ENCODE measurements around the gene ERFL. TPM values are rescaled to one million over a fixed set of nuclear protein-coding genes. Genes with fewer than 3 reads are reported as not detected.

Gene ERFL
- total RNA-seq, 1 donor from 2014 or later = not detected

DNA sequence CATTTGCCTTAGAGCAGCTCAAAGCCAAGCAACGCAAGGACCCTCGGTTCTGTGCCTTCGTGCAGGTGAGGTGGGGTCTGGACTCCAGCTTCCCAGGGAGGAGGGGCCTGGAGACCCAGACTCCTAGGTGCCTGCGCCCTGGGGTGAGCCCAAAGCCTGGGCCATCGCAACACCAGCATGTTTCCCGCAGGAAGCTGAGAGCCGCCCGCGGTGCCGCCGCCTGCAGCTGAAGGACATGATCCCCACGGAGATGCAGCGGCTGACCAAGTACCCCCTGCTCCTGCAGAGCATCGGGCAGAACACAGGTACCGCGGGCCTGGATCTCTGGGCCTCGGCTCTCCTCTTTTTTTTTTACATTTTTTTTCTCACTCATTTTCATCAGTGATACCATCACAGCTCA lies 25.7 kb downstream of the ERFL start:
- no peak for DNase-seq (ENCODE audit: low read depth)
- H3K4me3 ChIP-seq (ENCODE audit: low read depth, low read length) = no peak overlapping the region
- TF ChIP-seq, protein P1, sequence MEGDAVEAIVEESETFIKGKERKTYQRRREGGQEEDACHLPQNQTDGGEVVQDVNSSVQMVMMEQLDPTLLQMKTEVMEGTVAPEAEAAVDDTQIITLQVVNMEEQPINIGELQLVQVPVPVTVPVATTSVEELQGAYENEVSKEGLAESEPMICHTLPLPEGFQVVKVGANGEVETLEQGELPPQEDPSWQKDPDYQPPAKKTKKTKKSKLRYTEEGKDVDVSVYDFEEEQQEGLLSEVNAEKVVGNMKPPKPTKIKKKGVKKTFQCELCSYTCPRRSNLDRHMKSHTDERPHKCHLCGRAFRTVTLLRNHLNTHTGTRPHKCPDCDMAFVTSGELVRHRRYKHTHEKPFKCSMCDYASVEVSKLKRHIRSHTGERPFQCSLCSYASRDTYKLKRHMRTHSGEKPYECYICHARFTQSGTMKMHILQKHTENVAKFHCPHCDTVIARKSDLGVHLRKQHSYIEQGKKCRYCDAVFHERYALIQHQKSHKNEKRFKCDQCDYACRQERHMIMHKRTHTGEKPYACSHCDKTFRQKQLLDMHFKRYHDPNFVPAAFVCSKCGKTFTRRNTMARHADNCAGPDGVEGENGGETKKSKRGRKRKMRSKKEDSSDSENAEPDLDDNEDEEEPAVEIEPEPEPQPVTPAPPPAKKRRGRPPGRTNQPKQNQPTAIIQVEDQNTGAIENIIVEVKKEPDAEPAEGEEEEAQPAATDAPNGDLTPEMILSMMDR (IDR thresholded peaks at IDR 0.05; ENCODE audit: insufficient read depth, low read length, poor library complexity, severe bottlenecking) = no peak
- no peaks in the 10 kb centered on the region for H3K27me3 ChIP-seq (ENCODE audit: control insufficient read depth, insufficient read depth, low read length)
- H3K36me3 ChIP-seq (ENCODE audit: control insufficient read depth, insufficient read depth, low read length) = no peaks in the 10 kb centered on the region

DNA sequence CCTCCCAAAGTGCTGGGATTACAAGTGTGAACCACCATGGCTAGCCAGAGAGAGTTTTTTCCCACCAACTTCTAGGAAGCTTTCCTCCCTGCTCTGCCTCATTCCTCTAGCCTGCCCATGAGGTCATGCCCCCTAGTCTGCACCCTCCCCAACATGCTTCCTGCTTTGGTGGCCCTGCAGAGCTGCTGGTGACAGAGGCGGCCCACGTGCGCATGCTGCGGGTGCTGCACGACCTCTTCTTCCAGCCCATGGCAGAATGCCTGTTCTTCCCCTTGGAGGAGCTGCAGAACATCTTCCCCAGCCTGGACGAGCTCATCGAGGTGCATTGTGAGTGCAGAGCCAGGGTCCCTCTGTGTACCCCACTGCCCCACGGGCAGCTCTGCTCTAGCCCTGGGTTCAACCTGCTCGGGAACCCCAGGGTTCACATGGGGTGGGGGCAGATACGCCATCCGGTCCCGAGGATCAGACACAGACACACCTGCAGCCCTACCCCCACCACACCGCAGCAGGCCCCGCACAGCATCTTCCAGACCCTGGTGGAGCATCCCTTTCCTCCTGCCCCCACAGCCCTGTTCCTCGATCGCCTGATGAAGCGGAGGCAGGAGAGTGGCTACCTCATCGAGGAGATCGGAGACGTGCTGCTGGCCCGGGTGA lies 26.4 kb downstream of the ERFL start:
- Histone ChIP-seq H3K4me3 (ENCODE audit: low read depth, low read length) (no peak overlapping the region), H3K27me3 (ENCODE audit: control insufficient read depth, insufficient read depth, low read length) (no peaks in the 10 kb centered on the region), H3K36me3 (ENCODE audit: control insufficient read depth, insufficient read depth, low read length) (no peaks in the 10 kb centered on the region)
- TF ChIP-seq, protein P1 (IDR thresholded peaks at IDR 0.05; ENCODE audit: insufficient read depth, low read length, poor library complexity, severe bottlenecking) = no peak
- DNase-seq (ENCODE audit: low read depth) = no peak

DNA sequence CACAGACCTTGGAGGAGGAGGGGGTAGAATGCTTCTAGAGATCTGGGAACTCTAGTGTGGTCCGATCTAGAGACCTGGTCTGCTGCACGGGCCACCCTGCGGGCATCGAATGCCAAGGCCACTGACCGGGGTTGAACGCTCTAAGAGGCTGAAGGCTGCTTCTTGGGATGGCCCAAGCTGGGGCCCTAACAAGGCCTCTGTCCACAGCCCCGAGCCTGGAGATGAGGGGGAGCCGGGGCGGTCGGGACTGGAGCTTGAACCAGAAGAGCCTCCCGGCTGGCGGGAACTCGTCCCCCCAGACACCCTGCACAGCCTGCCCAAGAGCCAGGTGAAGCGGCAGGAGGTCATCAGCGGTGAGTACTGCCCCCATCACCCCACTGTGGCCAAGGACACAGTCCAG lies 30.0 kb downstream of the ERFL start:
- H3K27me3 ChIP-seq (ENCODE audit: control insufficient read depth, insufficient read depth, low read length) = no peaks in the 10 kb centered on the region
- no peak overlapping the region for H3K4me3 ChIP-seq (ENCODE audit: low read depth, low read length)
- peaks cover 1% of the 10 kb centered on the region for H3K36me3 ChIP-seq (ENCODE audit: control insufficient read depth, insufficient read depth, low read length)
- TF ChIP-seq, protein P1 (IDR thresholded peaks at IDR 0.05; ENCODE audit: insufficient read depth, low read length, poor library complexity, severe bottlenecking) = no peak
- no peak for DNase-seq (ENCODE audit: low read depth)

DNA sequence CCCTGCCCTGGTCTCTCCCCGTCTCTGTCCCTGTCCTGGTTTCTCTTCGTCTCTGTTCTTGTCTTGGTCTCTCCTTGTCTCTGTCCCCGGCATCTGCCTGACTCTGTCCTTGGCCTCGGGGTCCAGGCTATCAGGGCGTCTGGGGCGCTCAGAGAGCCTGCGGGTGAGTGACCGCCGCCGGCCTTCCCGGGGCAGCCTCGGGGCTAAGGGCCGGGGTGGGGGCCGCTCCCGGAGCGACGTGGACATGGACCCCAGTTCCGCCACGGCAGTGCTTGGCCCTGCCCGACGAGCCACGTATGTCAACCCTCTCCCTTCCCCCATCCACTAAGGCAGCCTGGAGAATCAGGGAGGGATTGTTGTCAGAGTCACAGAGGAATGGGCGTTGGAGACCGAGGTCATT lies 30.4 kb downstream of the ERFL start:
- no peak for DNase-seq (ENCODE audit: low read depth)
- Histone ChIP-seq H3K4me3 (ENCODE audit: low read depth, low read length) (no peak overlapping the region), H3K27me3 (ENCODE audit: control insufficient read depth, insufficient read depth, low read length) (no peaks in the 10 kb centered on the region), H3K36me3 (ENCODE audit: control insufficient read depth, insufficient read depth, low read length) (peaks cover 1% of the 10 kb centered on the region)
- TF ChIP-seq, protein P1 (IDR thresholded peaks at IDR 0.05; ENCODE audit: insufficient read depth, low read length, poor library complexity, severe bottlenecking) = no peak

GRCh38 chr19:41897181-41897580 lies 31.1 kb downstream of the ERFL start:
- no peaks in the 10 kb centered on the region for H3K27me3 ChIP-seq (ENCODE audit: control insufficient read depth, insufficient read depth, low read length)
- H3K4me3 ChIP-seq (ENCODE audit: low read depth, low read length) = no peak overlapping the region
- H3K36me3 ChIP-seq (ENCODE audit: control insufficient read depth, insufficient read depth, low read length) = peaks cover 1% of the 10 kb centered on the region
- no peak for DNase-seq (ENCODE audit: low read depth)
- TF ChIP-seq, protein P1 (IDR thresholded peaks at IDR 0.05; ENCODE audit: insufficient read depth, low read length, poor library complexity, severe bottlenecking) = no peak

DNA sequence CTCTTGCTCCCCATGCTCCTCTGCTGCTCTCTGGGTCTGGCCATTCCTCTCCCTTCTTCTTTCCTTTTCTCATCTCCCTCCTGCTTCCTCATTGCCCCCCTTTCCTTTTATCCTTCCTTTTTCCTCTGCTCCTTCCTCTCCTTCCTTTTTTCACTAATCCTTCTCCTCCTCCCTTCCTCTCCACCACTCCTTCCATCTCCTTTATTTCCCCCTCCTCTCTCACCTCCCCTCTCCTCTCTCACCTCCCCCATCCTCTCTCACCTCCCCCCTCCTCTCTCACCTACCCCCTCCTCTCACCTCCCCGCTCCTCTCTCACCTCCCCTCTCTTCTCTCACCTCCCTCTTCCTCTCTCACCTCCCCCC lies 31.7 kb downstream of the ERFL start:
- no peaks in the 10 kb centered on the region for H3K27me3 ChIP-seq (ENCODE audit: control insufficient read depth, insufficient read depth, low read length)
- TF ChIP-seq, protein P1 (IDR thresholded peaks at IDR 0.05; ENCODE audit: insufficient read depth, low read length, poor library complexity, severe bottlenecking) = no peak
- H3K36me3 ChIP-seq (ENCODE audit: control insufficient read depth, insufficient read depth, low read length) = peaks cover 1% of the 10 kb centered on the region
- H3K4me3 ChIP-seq (ENCODE audit: low read depth, low read length) = no peak overlapping the region
- no peak for DNase-seq (ENCODE audit: low read depth)
